Liver (tissue), 9 donors: ENCODE measurements around the gene RNASEH2A. TPM values are rescaled to one million over a fixed set of nuclear protein-coding genes. Genes with fewer than 3 reads are reported as not detected.

Source experiments
- DNase-seq: peaks from one replicate; pipeline ENCODE4 v3.0.0-alpha.2; 2017; ENCODE audit warnings: low spot score
- H3K27ac ChIP-seq, 2 donors: one replicate each; pipeline ENCODE4 v1.7.0; 2013; ENCODE audit warnings: inconsistent platforms in 2 of 2, low read length in 2 of 2, control low read depth in 1 of 2, low read depth in 1 of 2, mild to moderate bottlenecking in 1 of 2
- H3K27me3 ChIP-seq, 4 donors: one replicate each; pipeline versions ENCODE4 v1.6.1 to v1.7.0; 2013; ENCODE audit warnings: low read length in 3 of 4, inconsistent platforms in 1 of 4, mild to moderate bottlenecking in 1 of 4, moderate library complexity in 1 of 4; ENCODE audit not compliant: control insufficient read depth in 4 of 4, insufficient read depth in 4 of 4
- H3K36me3 ChIP-seq, 4 donors: one replicate each; pipeline versions ENCODE4 v1.6.1 to v1.7.0; 2013; ENCODE audit warnings: low read length in 3 of 4, mild to moderate bottlenecking in 3 of 4, low read depth in 1 of 4, moderate library complexity in 1 of 4; ENCODE audit not compliant: control insufficient read depth in 4 of 4, insufficient read depth in 3 of 4
- H3K4me1 ChIP-seq, 4 donors: one replicate each; pipeline versions ENCODE4 v1.6.1 to v1.7.0; 2013; ENCODE audit warnings: low read length in 3 of 4, mild to moderate bottlenecking in 3 of 4, moderate library complexity in 1 of 4; ENCODE audit not compliant: control insufficient read depth in 4 of 4, insufficient read depth in 4 of 4
- H3K4me3 ChIP-seq, 3 donors: one replicate each; pipeline versions ENCODE4 v1.6.1 to v1.7.0; 2013; ENCODE audit warnings: low read length in 3 of 3, control low read depth in 1 of 3, low read depth in 1 of 3, mild to moderate bottlenecking in 1 of 3
- H3K9ac ChIP-seq, 2 donors: one replicate each; pipeline ENCODE4 v1.7.0; 2013; ENCODE audit warnings: low read length in 2 of 2, mild to moderate bottlenecking in 2 of 2, moderate library complexity in 2 of 2, control low read depth in 1 of 2, low read depth in 1 of 2
- H3K9me3 ChIP-seq, 4 donors: one replicate each; pipeline versions ENCODE4 v1.6.1 to v1.7.0; 2013; ENCODE audit warnings: low read length in 3 of 4; ENCODE audit not compliant: control insufficient read depth in 4 of 4
- EGR1 ChIP-seq, 2 donors: IDR thresholded peaks; 2 replicates each; pipeline ENCODE4 v1.6.1; 2016 to 2018; ENCODE audit warnings: antibody characterized with exemption in 2 of 2, low read depth in 2 of 2
- FOXA1 ChIP-seq: IDR thresholded peaks from 2 replicates; pipeline ENCODE4 v1.6.1; 2016; ENCODE audit warnings: antibody characterized with exemption
- FOXA2 ChIP-seq: IDR thresholded peaks from 2 replicates; pipeline ENCODE4 v1.6.1; 2016; ENCODE audit warnings: antibody characterized with exemption
- GABPA ChIP-seq, 2 donors: IDR thresholded peaks in 1 of 2; conservative IDR thresholded peaks in 1 of 2; 2 replicates each; pipeline ENCODE4 v1.6.1; 2016; ENCODE audit warnings: antibody characterized with exemption in 2 of 2, mild to moderate bottlenecking in 1 of 2, moderate library complexity in 1 of 2
- HNF4A ChIP-seq, 2 donors: conservative IDR thresholded peaks; 2 replicates each; pipeline ENCODE4 v1.6.1; 2016; ENCODE audit warnings: antibody characterized with exemption in 2 of 2, mild to moderate bottlenecking in 2 of 2
- HNF4G ChIP-seq: IDR thresholded peaks from 2 replicates; pipeline ENCODE4 v1.6.1; 2016; ENCODE audit warnings: antibody characterized with exemption
- JUND ChIP-seq, 2 donors: IDR thresholded peaks; 2 replicates each; pipeline ENCODE4 v1.6.1; 2016; ENCODE audit warnings: antibody characterized with exemption in 2 of 2
- MAX ChIP-seq: IDR thresholded peaks from 2 replicates; pipeline ENCODE4 v1.6.1; 2016; ENCODE audit warnings: antibody characterized with exemption
- RAD21 ChIP-seq, 2 donors: IDR thresholded peaks; 2 replicates each; pipeline ENCODE4 v1.6.1; 2016; ENCODE audit warnings: antibody characterized with exemption in 2 of 2, mild to moderate bottlenecking in 2 of 2
- RXRA ChIP-seq, 2 donors: IDR thresholded peaks; 2 replicates each; pipeline ENCODE4 v1.6.1; 2017 to 2018; ENCODE audit warnings: antibody characterized with exemption in 2 of 2, mild to moderate bottlenecking in 1 of 2
- SP1 ChIP-seq: IDR thresholded peaks from 2 replicates; pipeline ENCODE4 v1.6.1; 2018; ENCODE audit warnings: antibody characterized with exemption, mild to moderate bottlenecking
- TAF1 ChIP-seq: conservative IDR thresholded peaks from 2 replicates; pipeline ENCODE4 v1.6.1; 2016; ENCODE audit warnings: antibody characterized with exemption, mild to moderate bottlenecking
- YY1 ChIP-seq: IDR thresholded peaks from 2 replicates; pipeline ENCODE4 v1.6.1; 2016; ENCODE audit warnings: antibody characterized with exemption, mild to moderate bottlenecking
- WGBS: extraction: QIAGEN DNeasy Blood & Tissue Kit; methylation state at CpG from one replicate; pipeline ENCODE4 v1.1.7; 2013; 5-methylcytosine and 5-hydroxymethylcytosine counted together
- polyA plus RNA-seq, 2 donors: library from polyadenylated mRNA; stranded (reverse) in 1 of 2; unstranded in 1 of 2; fragments of 200-250 nt in 1 of 2; fragments of >200 nt in 1 of 2; fragmentation: Nextera tagmentation in 1 of 2; extraction: Ambion mirVana in 1 of 2; gene quantifications; one replicate each; pipeline versions ENCODE4 v1.2.1 to v1.2.3, GENCODE V29; 2013 to 2015
- total RNA-seq, 2 donors: library from RNA; depleted of rRNA; stranded (reverse); fragments of >200 nt; gene quantifications; one replicate each; pipeline ENCODE4 v1.2.3, GENCODE V29; 2014
- TF ChIP-seq, protein P1 (sequence below): IDR thresholded peaks from 2 replicates; pipeline ENCODE4 v1.6.1; 2016; ENCODE audit warnings: antibody characterized with exemption
- TF ChIP-seq, protein P2 (sequence below): IDR thresholded peaks from 2 replicates; pipeline ENCODE4 v1.6.1; 2016; ENCODE audit warnings: antibody characterized with exemption, mild to moderate bottlenecking
- donor health status: healthy.
- donor health status: healthy.
- donor health status: healthy.
- donor health status: healthy.
- donor health status: healthy.

The RNASEH2A gene
- total and polyA plus RNA-seq, 4 donors, result 1.8 to 17.5 (median 3.5) TPM

DNA sequence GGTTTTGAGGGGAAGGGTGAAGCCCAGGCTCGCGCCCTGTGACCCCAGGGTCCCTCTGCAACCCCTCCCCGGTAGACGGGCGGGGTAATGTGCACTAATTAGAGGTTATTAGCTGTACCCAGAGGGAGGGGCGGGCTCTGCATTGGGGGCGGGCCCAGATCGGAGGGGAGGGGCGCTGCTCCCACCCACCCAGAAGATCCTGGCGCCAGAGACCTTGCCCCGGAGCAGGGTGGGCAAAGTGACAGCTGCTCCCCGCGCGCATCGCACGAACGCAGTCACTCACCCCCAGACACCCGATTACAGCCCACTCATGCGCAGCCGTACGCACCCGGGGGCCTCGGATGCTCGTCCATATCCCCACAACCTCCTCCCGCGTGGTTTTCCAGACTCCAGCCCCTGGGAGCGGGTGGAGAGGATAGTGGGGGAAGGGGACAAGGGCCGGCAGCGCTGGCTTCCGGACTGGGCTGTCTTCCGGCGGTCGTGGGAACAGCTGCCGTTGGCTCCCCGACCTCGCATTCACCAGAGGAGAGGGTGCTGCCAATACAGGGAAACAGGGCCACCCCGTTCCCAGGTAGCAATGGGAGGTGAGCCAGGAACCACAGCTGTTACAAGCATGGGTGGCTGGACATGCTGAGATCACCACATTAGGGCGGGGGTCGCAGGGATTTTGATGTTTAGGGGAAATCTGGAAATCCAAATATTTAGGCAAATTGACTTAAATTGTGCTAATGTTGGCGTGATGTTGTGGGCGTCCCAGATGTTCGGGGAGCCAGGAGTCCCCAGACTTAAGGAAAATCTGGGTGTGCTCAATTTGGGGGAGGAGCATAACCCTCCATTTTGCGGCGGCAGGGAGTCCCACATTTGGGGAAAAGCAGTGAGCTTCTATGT lies 28.1 kb upstream of the RNASEH2A start:
- peak; percentile 43 for TF ChIP-seq YY1
- peak in 1 of 2 donors; percentile 19 for TF ChIP-seq HNF4A (conservative IDR thresholded peaks at IDR 0.05)
- TF ChIP-seq FOXA1, result no peak
- peak in 1 of 2 donors; percentile 11 for TF ChIP-seq RXRA (IDR thresholded peaks at IDR 0.05)
- no peak for TF ChIP-seq TAF1
- TF ChIP-seq, protein P1, sequence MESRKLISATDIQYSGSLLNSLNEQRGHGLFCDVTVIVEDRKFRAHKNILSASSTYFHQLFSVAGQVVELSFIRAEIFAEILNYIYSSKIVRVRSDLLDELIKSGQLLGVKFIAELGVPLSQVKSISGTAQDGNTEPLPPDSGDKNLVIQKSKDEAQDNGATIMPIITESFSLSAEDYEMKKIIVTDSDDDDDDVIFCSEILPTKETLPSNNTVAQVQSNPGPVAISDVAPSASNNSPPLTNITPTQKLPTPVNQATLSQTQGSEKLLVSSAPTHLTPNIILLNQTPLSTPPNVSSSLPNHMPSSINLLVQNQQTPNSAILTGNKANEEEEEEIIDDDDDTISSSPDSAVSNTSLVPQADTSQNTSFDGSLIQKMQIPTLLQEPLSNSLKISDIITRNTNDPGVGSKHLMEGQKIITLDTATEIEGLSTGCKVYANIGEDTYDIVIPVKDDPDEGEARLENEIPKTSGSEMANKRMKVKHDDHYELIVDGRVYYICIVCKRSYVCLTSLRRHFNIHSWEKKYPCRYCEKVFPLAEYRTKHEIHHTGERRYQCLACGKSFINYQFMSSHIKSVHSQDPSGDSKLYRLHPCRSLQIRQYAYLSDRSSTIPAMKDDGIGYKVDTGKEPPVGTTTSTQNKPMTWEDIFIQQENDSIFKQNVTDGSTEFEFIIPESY, result peak; percentile 29
- no peak for TF ChIP-seq EGR1 (IDR thresholded peaks at IDR 0.05; ENCODE audit: low read depth in 2 of 2)
- no peak for TF ChIP-seq MAX
- TF ChIP-seq, protein P2, sequence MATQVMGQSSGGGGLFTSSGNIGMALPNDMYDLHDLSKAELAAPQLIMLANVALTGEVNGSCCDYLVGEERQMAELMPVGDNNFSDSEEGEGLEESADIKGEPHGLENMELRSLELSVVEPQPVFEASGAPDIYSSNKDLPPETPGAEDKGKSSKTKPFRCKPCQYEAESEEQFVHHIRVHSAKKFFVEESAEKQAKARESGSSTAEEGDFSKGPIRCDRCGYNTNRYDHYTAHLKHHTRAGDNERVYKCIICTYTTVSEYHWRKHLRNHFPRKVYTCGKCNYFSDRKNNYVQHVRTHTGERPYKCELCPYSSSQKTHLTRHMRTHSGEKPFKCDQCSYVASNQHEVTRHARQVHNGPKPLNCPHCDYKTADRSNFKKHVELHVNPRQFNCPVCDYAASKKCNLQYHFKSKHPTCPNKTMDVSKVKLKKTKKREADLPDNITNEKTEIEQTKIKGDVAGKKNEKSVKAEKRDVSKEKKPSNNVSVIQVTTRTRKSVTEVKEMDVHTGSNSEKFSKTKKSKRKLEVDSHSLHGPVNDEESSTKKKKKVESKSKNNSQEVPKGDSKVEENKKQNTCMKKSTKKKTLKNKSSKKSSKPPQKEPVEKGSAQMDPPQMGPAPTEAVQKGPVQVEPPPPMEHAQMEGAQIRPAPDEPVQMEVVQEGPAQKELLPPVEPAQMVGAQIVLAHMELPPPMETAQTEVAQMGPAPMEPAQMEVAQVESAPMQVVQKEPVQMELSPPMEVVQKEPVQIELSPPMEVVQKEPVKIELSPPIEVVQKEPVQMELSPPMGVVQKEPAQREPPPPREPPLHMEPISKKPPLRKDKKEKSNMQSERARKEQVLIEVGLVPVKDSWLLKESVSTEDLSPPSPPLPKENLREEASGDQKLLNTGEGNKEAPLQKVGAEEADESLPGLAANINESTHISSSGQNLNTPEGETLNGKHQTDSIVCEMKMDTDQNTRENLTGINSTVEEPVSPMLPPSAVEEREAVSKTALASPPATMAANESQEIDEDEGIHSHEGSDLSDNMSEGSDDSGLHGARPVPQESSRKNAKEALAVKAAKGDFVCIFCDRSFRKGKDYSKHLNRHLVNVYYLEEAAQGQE, result no peak
- peak; percentile 53 for TF ChIP-seq SP1
- peak in 1 of 2 donors; percentile 83 for TF ChIP-seq GABPA (IDR thresholded peaks at IDR 0.05 in 1 of 2, conservative IDR thresholded peaks at IDR 0.05 in 1 of 2)
- peak in 1 of 2 donors; percentile 45 for TF ChIP-seq RAD21 (IDR thresholded peaks at IDR 0.05)
- H3K9ac ChIP-seq, result peak overlapping the region; percentile 65 to 72
- WGBS, result 5% methylated on average over 44 of the region's 44 CpGs
- peak; percentile 61 for DNase-seq
- peak overlapping the region; percentile 59 to 81 (median 77) for H3K4me3 ChIP-seq
- H3K27ac ChIP-seq, result peak overlapping the region; percentile 90 to 93
- H3K9me3 ChIP-seq, result no peaks in the 10 kb centered on the region
- H3K4me1 ChIP-seq, result peaks cover 16 to 36% (median 27%) of the 10 kb centered on the region in 4 donors
- no peaks in the 10 kb centered on the region for H3K27me3 ChIP-seq
- peaks cover 0 to 2% (median 0%) of the 10 kb centered on the region in 4 donors for H3K36me3 ChIP-seq

- WGBS, result 62% methylated on average over 6 of the region's 6 CpGs
- peaks cover 18 to 41% (median 31%) of the 10 kb centered on the region in 4 donors for H3K4me1 ChIP-seq
- H3K4me3 ChIP-seq, result peak overlapping the region in 1 of 3 donors; percentile 1
- DNase-seq, result no peak
- H3K27me3 ChIP-seq, result no peaks in the 10 kb centered on the region
- H3K9ac ChIP-seq, result peak overlapping the region; percentile 4 to 72
- peaks cover 0 to 2% (median 0%) of the 10 kb centered on the region in 4 donors for H3K36me3 ChIP-seq
- H3K9me3 ChIP-seq, result no peaks in the 10 kb centered on the region
- H3K27ac ChIP-seq, result peak overlapping the region; percentile 90 to 93
- TF ChIP-seq, protein P2, result no peak
- TF ChIP-seq TAF1 (no peak), EGR1 (IDR thresholded peaks at IDR 0.05; ENCODE audit: low read depth in 2 of 2) (no peak), RAD21 (IDR thresholded peaks at IDR 0.05) (no peak), RXRA (IDR thresholded peaks at IDR 0.05) (no peak), YY1 (no peak), FOXA2 (no peak), FOXA1 (no peak), MAX (no peak), JUND (IDR thresholded peaks at IDR 0.05) (no peak), GABPA (IDR thresholded peaks at IDR 0.05 in 1 of 2, conservative IDR thresholded peaks at IDR 0.05 in 1 of 2) (no peak), HNF4G (no peak)
- TF ChIP-seq, protein P1, result no peak
These were observed 27.6 kb upstream of the RNASEH2A start for GRCh38 chr19:12778905-12779161.
